Epithelial cell of prostate (primary cell): ENCODE measurements around the gene DMRTB1.

Experiments used
- DNase-seq: peaks from one replicate; pipeline ENCODE4 v3.0.0-alpha.2; 2011; ENCODE audit warnings: low read depth, low spot score
- H3K27ac ChIP-seq: fragments of 450-650 bp; 2 replicates; pipeline ENCODE4 v1.5.1; 2017; ENCODE audit warnings: mild to moderate bottlenecking

The DMRTB1 gene

GRCh38 chr1:53507116-53507820 lies 48.1 kb downstream of the DMRTB1 start:
- no peak overlapping the region for H3K27ac ChIP-seq
- DNase-seq: no peak

GRCh38 chr1:53508056-53508990 lies 49.1 kb downstream of the DMRTB1 start:
- DNase-seq: no peak
- no peak overlapping the region for H3K27ac ChIP-seq

GRCh38 chr1:53508991-53509666 lies 49.9 kb downstream of the DMRTB1 start:
- no peak overlapping the region for H3K27ac ChIP-seq
- DNase-seq: no peak

GRCh38 chr1:53509775-53510174 lies 50.6 kb downstream of the DMRTB1 start:
- DNase-seq: no peak
- H3K27ac ChIP-seq: no peak overlapping the region

GRCh38 chr1:53510215-53510614 lies 51.0 kb downstream of the DMRTB1 start:
- no peak for DNase-seq
- H3K27ac ChIP-seq: no peak overlapping the region

GRCh38 chr1:53511323-53511932 lies 52.2 kb downstream of the DMRTB1 start:
- no peak for DNase-seq
- H3K27ac ChIP-seq: no peak overlapping the region

GRCh38 chr1:53511933-53512806 lies 53.0 kb downstream of the DMRTB1 start:
- no peak overlapping the region for H3K27ac ChIP-seq
- no peak for DNase-seq

GRCh38 chr1:53512807-53513755 lies 53.9 kb downstream of the DMRTB1 start:
- no peak for DNase-seq
- H3K27ac ChIP-seq: no peak overlapping the region

- no peak overlapping the region for H3K27ac ChIP-seq
- no peak for DNase-seq
Measured at GRCh38 chr1:53513846-53514245, 54.6 kb downstream of the DMRTB1 start.

- H3K27ac ChIP-seq: no peak overlapping the region
Measured at GRCh38 chr1:53514436-53514835, 55.2 kb downstream of the DMRTB1 start.

GRCh38 chr1:53516181-53516580 lies 57.0 kb downstream of the DMRTB1 start:
- no peak for DNase-seq
- no peak overlapping the region for H3K27ac ChIP-seq

More at GRCh38 chr1:53514436-53514835, 55.2 kb downstream of the DMRTB1 start:
- no peak for DNase-seq
